MM.1S (cell line): ENCODE results near the gene PTGR1.

Experiments used
- DNase-seq: peaks from one replicate; pipeline ENCODE4 v3.0.0-alpha.2; 2015
- H2AFZ ChIP-seq: fragments of 300-600 bp; sonication (generic); 2 replicates; pipeline ENCODE4 v1.6.0; 2016; ENCODE audit warnings: antibody characterized with exemption, low read length
- H3F3A ChIP-seq: fragments of 300-600 bp; sonication (generic); 2 replicates; pipeline ENCODE4 v1.6.1; 2016; ENCODE audit warnings: mild to moderate bottlenecking, antibody characterized with exemption, low read length, moderate library complexity, mixed read lengths; ENCODE audit not compliant: insufficient read depth
- H3K27ac ChIP-seq: fragments of 300-600 bp; sonication (generic); 2 replicates; pipeline ENCODE4 v1.5.1; 2016; ENCODE audit warnings: mild to moderate bottlenecking, low read length
- H3K27me3 ChIP-seq: fragments of 300-600 bp; sonication (generic); replicated peaks from 2 replicates; pipeline ENCODE4 v1.6.0; 2016; ENCODE audit warnings: low read length; ENCODE audit not compliant: insufficient read depth
- H3K36me3 ChIP-seq: fragments of 300-600 bp; sonication (generic); replicated peaks from 2 replicates; pipeline ENCODE4 v1.6.1; 2016; ENCODE audit warnings: mild to moderate bottlenecking, low read length, mixed read lengths; ENCODE audit not compliant: insufficient read depth
- H3K4me1 ChIP-seq: fragments of 300-600 bp; sonication (generic); 2 replicates; pipeline ENCODE4 v1.6.1; 2016; ENCODE audit warnings: low read length, mixed read lengths
- H3K4me2 ChIP-seq: fragments of 300-600 bp; sonication (generic); 2 replicates; pipeline ENCODE4 v1.6.0; 2016; ENCODE audit warnings: low read depth, low read length
- H3K4me3 ChIP-seq: fragments of 300-600 bp; sonication (generic); 2 replicates; pipeline ENCODE4 v1.5.1; 2016; ENCODE audit warnings: low read length, mixed read lengths
- H3K79me2 ChIP-seq: fragments of 300-600 bp; sonication (generic); 2 replicates; pipeline ENCODE4 v1.6.1; 2016; ENCODE audit warnings: mixed run types, low read length, mixed read lengths
- H3K9ac ChIP-seq: fragments of 300-600 bp; sonication (generic); 2 replicates; pipeline ENCODE4 v1.6.1; 2016; ENCODE audit warnings: low read length, mixed read lengths
- H3K9me2 ChIP-seq: fragments of 300-600 bp; sonication (generic); replicated peaks from 2 replicates; pipeline ENCODE4 v1.6.1; 2016; ENCODE audit warnings: mild to moderate bottlenecking, low read length, mixed read lengths; ENCODE audit not compliant: insufficient read depth
- H3K9me3 ChIP-seq: fragments of 300-600 bp; sonication (generic); replicated peaks from 2 replicates; pipeline ENCODE4 v1.6.1; 2016; ENCODE audit warnings: mild to moderate bottlenecking, low read length, mixed read lengths; ENCODE audit not compliant: insufficient read depth
- H4K20me1 ChIP-seq: fragments of 300-600 bp; sonication (generic); 2 replicates; pipeline ENCODE4 v1.6.1; 2016; ENCODE audit warnings: mild to moderate bottlenecking, low read length, moderate library complexity, mixed read lengths; ENCODE audit not compliant: insufficient read depth
- CTCF ChIP-seq: fragments of 300-600 bp; sonication (generic); IDR thresholded peaks from 2 replicates; pipeline ENCODE4 v1.5.1; 2016; ENCODE audit warnings: antibody characterized with exemption, low read length, mixed read lengths
- EZH2 ChIP-seq: fragments of 300-600 bp; sonication (generic); optimal IDR thresholded peaks from 2 replicates; pipeline ENCODE3; 2017; ENCODE audit warnings: low read depth, mild to moderate bottlenecking, antibody characterized with exemption, low read length, mixed read lengths
- EZH2phosphoT487 ChIP-seq: fragments of 300-600 bp; sonication (generic); IDR thresholded peaks from 2 replicates; pipeline ENCODE4 v1.6.1; 2018; ENCODE audit warnings: antibody characterized with exemption, low read length

The PTGR1 gene

GRCh38 chr9:111645806-111646205 lies 46.4 kb upstream of the PTGR1 start:
- no peaks in the 10 kb centered on the region for H3F3A ChIP-seq
- no peak overlapping the region for H3K4me3 ChIP-seq
- H2AFZ ChIP-seq = no peak overlapping the region
- no peaks in the 10 kb centered on the region for H4K20me1 ChIP-seq
- H3K9me2 ChIP-seq = no peaks in the 10 kb centered on the region
- no peak for TF ChIP-seq EZH2
- no peak for TF ChIP-seq CTCF
- TF ChIP-seq EZH2phosphoT487 = no peak
- no peaks in the 10 kb centered on the region for H3K4me1 ChIP-seq
- peaks cover 5% of the 10 kb centered on the region; the same call in 1 of the 2 replicates for H3K36me3 ChIP-seq
- H3K9ac ChIP-seq = no peak overlapping the region
- no peak overlapping the region for H3K27ac ChIP-seq
- peaks cover 19% of the 10 kb centered on the region for H3K79me2 ChIP-seq
- no peaks in the 10 kb centered on the region for H3K27me3 ChIP-seq
- no peak overlapping the region for H3K4me2 ChIP-seq
- no peaks in the 10 kb centered on the region for H3K9me3 ChIP-seq
- DNase-seq = no peak

- Histone ChIP-seq H3K9ac (no peak overlapping the region), H3K4me2 (no peak overlapping the region), H3K79me2 (peaks cover 24% of the 10 kb centered on the region), H3K4me1 (no peaks in the 10 kb centered on the region), H2AFZ (no peak overlapping the region), H3K9me2 (no peaks in the 10 kb centered on the region), H3K9me3 (no peaks in the 10 kb centered on the region), H3F3A (no peaks in the 10 kb centered on the region), H4K20me1 (no peaks in the 10 kb centered on the region), H3K4me3 (no peak overlapping the region), H3K36me3 (no peaks in the 10 kb centered on the region), H3K27me3 (no peaks in the 10 kb centered on the region), H3K27ac (no peak overlapping the region)
- no peak for DNase-seq
- TF ChIP-seq EZH2phosphoT487 = no peak
- TF ChIP-seq EZH2 = no peak
- TF ChIP-seq CTCF = no peak
Observed at GRCh38 chr9:111644195-111644772, 44.8 kb upstream of the PTGR1 start.

- no peaks in the 10 kb centered on the region for H3K36me3 ChIP-seq
- no peak overlapping the region for H3K4me2 ChIP-seq
- TF ChIP-seq EZH2phosphoT487 = no peak
- TF ChIP-seq EZH2 = no peak
- TF ChIP-seq CTCF = no peak
Observed at GRCh38 chr9:111637421-111637950, 38.0 kb upstream of the PTGR1 start.

More at GRCh38 chr9:111637421-111637950, 38.0 kb upstream of the PTGR1 start:
- peaks cover 72% of the 10 kb centered on the region for H3K79me2 ChIP-seq
- no peak overlapping the region for H3K27ac ChIP-seq
- H3K9me3 ChIP-seq = no peaks in the 10 kb centered on the region
- H3K4me1 ChIP-seq = peaks cover 3% of the 10 kb centered on the region; the same call in 1 of the 2 replicates
- no peak overlapping the region for H3K9ac ChIP-seq
- H2AFZ ChIP-seq = no peak overlapping the region
- no peak for DNase-seq
- no peaks in the 10 kb centered on the region for H3K9me2 ChIP-seq
- H3K27me3 ChIP-seq = no peaks in the 10 kb centered on the region
- peaks cover 16% of the 10 kb centered on the region; the same call in 1 of the 2 replicates for H4K20me1 ChIP-seq
- H3K4me3 ChIP-seq = no peak overlapping the region
- no peaks in the 10 kb centered on the region for H3F3A ChIP-seq
